Measurements from ENCODE around the gene NLGN1. TPM values are rescaled to one million over a fixed set of nuclear protein-coding genes. Genes with fewer than 3 reads are reported as not detected.
A peak's percentile ranks its signal among the peaks of the same experiment; 100 is the strongest.
"Not testable (repeated sequence)": the region's sequence is repeated elsewhere in the genome, so short reads cannot be mapped to it uniquely, and the experiment has no call there.

NLGN1 gene
- total and polyA plus RNA-seq, 2 experiments from 2014 or later = 5.3 to 10.9 TPM

DNA sequence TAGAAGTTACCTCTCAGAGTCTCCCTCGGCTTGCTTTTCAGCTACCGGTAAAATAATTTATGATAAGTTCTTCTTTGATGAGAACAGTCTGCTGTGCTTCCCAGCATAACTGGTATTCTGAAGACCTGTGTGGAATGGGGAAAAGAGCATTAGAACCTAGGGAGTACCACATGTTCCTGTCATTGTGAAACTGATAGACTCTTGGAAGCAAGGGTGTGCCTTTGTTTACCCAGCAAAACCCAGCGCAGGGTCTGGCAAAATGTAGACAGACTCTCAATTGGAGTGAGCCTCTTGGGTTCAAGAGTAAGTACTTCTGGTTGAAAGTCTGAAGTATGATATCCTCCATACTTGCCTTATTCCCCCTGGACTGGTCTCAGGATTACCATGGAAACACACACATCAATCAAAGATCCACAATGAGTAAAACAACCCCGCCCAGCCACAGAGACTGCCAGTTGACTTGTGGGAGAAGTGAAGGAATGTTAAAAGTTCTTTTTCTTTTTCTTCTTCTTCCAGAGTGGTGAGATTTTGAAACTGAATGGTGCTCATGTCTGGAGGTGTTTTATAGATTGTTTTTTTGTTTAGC is 809.2 kb downstream of the NLGN1 start:
- H3K4me1 ChIP-seq (ENCODE audit: low read depth) = no peaks in the 10 kb centered on the region
- no peaks in the 10 kb centered on the region for H3K36me3 ChIP-seq
- peak in 1 of 2 donors; percentile 1 for DNase-seq (ENCODE audit: low read depth in 1 of 2, low spot score in 1 of 2)
- no peaks in the 10 kb centered on the region for H3K9me3 ChIP-seq (ENCODE audit: low read depth)
- H3K27ac ChIP-seq = no peak overlapping the region
- H3K27me3 ChIP-seq = no peaks in the 10 kb centered on the region
- no peak overlapping the region for H3K4me3 ChIP-seq
- TF ChIP-seq CTCF (IDR thresholded peaks at IDR 0.05; ENCODE audit: low read depth, low read length) = no peak

DNA sequence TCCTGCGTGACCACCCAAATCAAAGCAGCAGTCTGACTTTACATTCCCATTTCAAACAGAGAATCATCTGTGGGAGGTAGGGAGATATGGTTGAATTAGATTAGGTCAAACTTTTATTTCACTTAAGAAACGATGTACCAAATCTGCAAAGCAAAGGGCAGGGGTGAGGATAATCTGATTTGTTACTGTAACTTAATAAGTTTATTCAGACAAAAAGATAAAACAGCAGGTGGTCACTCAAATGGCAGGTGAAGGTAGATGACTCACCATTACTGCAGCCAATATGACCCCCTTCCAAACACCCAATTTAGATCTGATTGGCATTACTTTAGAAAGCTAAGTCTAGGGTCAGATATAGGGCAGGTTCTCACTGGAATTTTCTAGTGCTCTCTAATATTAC is 810.6 kb downstream of the NLGN1 start:
- Histone ChIP-seq H3K36me3 (no peaks in the 10 kb centered on the region), H3K9me3 (ENCODE audit: low read depth) (no peaks in the 10 kb centered on the region), H3K27ac (no peak overlapping the region), H3K27me3 (no peaks in the 10 kb centered on the region), H3K4me1 (ENCODE audit: low read depth) (no peaks in the 10 kb centered on the region), H3K4me3 (no peak overlapping the region)
- no peak for DNase-seq (ENCODE audit: low read depth in 1 of 2, low spot score in 1 of 2)
- TF ChIP-seq CTCF (IDR thresholded peaks at IDR 0.05; ENCODE audit: low read depth, low read length) = no peak

- not testable (repeated sequence) for H3K27ac ChIP-seq; H3K4me3 ChIP-seq; H3K36me3 ChIP-seq; H3K27me3 ChIP-seq; H3K9me3 ChIP-seq (ENCODE audit: low read depth); H3K4me1 ChIP-seq (ENCODE audit: low read depth); DNase-seq (ENCODE audit: low read depth in 1 of 2, low spot score in 1 of 2)
Measured at GRCh38 chr3:174211896-174212295, 814.4 kb downstream of the NLGN1 start.

DNA sequence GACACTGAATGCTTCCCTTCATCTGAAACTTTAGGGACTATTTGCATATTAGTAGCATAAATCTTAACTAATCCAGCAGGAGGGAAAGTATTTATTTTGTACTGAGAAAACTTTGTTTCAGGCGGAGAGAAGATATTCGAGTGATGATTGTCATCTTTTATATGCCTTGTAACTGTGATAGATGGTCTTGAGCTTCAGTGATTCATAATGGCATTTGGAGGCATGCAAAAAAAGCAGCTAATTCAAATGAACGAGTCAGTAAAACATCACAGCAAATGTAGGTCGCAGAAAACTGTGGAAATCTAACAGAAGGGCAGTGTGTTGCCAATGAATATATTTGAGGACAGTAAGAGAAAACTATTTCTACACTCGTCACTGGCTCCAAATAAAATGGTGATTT is 817.9 kb downstream of the NLGN1 start:
- Histone ChIP-seq H3K4me3 (no peak overlapping the region), H3K4me1 (ENCODE audit: low read depth) (no peaks in the 10 kb centered on the region), H3K27me3 (no peaks in the 10 kb centered on the region), H3K27ac (no peak overlapping the region), H3K36me3 (no peaks in the 10 kb centered on the region), H3K9me3 (ENCODE audit: low read depth) (no peaks in the 10 kb centered on the region)
- no peak for DNase-seq (ENCODE audit: low read depth in 1 of 2, low spot score in 1 of 2)
- TF ChIP-seq CTCF (IDR thresholded peaks at IDR 0.05; ENCODE audit: low read depth, low read length) = no peak

- no peak for DNase-seq (ENCODE audit: low read depth in 1 of 2, low spot score in 1 of 2)
- no peak overlapping the region for H3K27ac ChIP-seq
- H3K36me3 ChIP-seq = no peaks in the 10 kb centered on the region
- no peaks in the 10 kb centered on the region for H3K27me3 ChIP-seq
- TF ChIP-seq CTCF (IDR thresholded peaks at IDR 0.05; ENCODE audit: low read depth, low read length) = no peak
- no peak overlapping the region for H3K4me3 ChIP-seq
- H3K4me1 ChIP-seq (ENCODE audit: low read depth) = no peaks in the 10 kb centered on the region
- no peaks in the 10 kb centered on the region for H3K9me3 ChIP-seq (ENCODE audit: low read depth)
Measured at GRCh38 chr3:174216019-174216418, 818.5 kb downstream of the NLGN1 start.

- Histone ChIP-seq H3K4me3 (no peak overlapping the region), H3K4me1 (ENCODE audit: low read depth) (no peaks in the 10 kb centered on the region), H3K27me3 (no peaks in the 10 kb centered on the region), H3K27ac (no peak overlapping the region), H3K9me3 (ENCODE audit: low read depth) (no peaks in the 10 kb centered on the region), H3K36me3 (no peaks in the 10 kb centered on the region)
- no peak for DNase-seq (ENCODE audit: low read depth in 1 of 2, low spot score in 1 of 2)
- TF ChIP-seq CTCF (IDR thresholded peaks at IDR 0.05; ENCODE audit: low read depth, low read length) = no peak
Measured at GRCh38 chr3:174216946-174217718, 819.6 kb downstream of the NLGN1 start.

All from cardiac muscle cell (in vitro differentiated cells and primary cell).